HG03571 (cell line): ENCODE measurements around the gene ARHGAP12.
"Not testable (repeated sequence)": the region's sequence is repeated elsewhere in the genome, so short reads cannot be mapped to it uniquely, and the experiment has no call there.

Experiments used
- ATAC-seq: cut with Tn5 transposase; IDR thresholded peaks from one replicate; pipeline ENCODE4 v1.9.1; 2021; ENCODE audit not compliant: unreplicated experiment

ARHGAP12 gene

GRCh38 chr10:31927565-31927883 lies 1.1 kb downstream of the ARHGAP12 start:
- no peak for ATAC-seq

DNA sequence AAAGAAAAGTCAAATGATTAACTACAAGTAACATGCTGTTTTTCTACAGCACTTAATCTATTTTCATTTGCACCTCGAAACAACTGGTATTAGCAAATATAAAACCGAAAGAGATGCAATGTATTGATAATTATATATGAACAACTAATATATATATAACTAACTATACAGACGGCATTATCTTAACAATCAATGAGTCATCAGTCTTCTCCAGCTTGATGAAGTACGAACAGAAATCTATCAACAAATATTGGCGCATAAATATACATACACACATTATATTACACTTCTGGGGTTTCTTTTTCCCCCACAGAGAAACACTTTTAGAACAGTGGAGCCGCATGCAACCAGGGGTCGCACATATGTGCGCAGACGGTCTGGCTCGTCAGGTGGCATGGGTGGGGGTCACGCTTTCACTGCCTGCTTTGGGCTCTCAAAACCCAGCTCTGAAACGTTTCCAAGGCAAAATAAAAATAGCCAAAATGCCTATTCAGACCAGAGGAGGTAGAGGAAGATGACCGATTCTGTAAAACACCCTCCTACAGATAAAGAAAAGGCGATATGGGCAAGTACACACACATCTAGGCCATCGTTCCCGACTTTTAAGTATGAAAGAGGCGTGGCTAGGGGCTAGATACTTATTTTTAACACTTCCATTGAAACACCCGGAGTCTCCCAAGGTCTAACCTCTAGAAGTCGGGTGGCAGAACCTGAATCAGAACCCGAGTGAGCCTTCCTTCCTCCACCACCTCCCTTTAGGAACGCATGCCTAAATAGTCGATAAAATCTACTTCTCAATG lies 1.7 kb downstream of the ARHGAP12 start:
- ATAC-seq = no peak

- ATAC-seq = no peak
Observed at GRCh38 chr10:31926160-31926559, 2.5 kb downstream of the ARHGAP12 start.

DNA sequence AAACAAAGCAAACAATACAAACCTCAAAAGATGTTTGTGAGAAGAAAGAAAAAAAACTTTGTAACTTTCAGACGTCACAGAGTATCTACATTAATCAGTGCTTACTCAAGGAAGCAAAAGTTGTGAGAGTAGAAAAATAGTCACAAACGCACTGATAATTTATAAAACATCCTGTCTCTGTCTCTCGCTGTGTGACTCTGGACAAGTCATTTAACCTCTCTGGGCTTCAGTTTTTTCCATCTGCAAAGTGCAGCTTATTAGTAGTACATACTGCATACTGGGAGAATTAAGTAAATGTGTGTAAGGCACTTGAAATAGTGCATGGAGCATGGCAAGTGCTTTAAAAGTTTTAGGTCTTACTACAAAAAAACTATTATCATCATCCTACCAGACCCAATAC lies 3.8 kb downstream of the ARHGAP12 start:
- ATAC-seq = no peak

- ATAC-seq = no peak
Observed at GRCh38 chr10:31923389-31923788, 5.2 kb downstream of the ARHGAP12 start.

- ATAC-seq = peak; percentile 51
Observed at GRCh38 chr10:31921031-31921430, 7.6 kb downstream of the ARHGAP12 start.

DNA sequence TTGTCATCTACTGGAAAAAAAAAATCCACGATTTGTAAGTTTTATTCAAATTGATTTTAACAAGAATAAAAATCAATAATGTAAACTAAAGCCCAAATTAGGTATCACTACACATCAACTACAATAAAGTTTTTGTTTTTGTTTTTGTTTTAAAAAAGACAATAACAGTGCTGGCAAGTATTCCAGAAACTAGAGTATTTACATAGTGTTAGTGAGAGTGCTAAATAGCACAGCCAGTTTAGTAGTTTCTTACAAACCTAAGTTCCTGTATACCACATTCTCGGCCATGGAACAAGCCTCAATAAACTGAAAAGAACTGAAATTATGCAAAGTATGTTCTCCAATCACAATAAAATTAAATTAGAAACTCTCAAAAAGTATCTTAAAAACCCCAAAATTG lies 8.1 kb downstream of the ARHGAP12 start:
- ATAC-seq = peak; percentile 44

GRCh38 chr10:31918671-31919409 lies 9.8 kb downstream of the ARHGAP12 start:
- ATAC-seq = no peak

GRCh38 chr10:31914370-31914769 lies 14.3 kb downstream of the ARHGAP12 start:
- no peak for ATAC-seq

DNA sequence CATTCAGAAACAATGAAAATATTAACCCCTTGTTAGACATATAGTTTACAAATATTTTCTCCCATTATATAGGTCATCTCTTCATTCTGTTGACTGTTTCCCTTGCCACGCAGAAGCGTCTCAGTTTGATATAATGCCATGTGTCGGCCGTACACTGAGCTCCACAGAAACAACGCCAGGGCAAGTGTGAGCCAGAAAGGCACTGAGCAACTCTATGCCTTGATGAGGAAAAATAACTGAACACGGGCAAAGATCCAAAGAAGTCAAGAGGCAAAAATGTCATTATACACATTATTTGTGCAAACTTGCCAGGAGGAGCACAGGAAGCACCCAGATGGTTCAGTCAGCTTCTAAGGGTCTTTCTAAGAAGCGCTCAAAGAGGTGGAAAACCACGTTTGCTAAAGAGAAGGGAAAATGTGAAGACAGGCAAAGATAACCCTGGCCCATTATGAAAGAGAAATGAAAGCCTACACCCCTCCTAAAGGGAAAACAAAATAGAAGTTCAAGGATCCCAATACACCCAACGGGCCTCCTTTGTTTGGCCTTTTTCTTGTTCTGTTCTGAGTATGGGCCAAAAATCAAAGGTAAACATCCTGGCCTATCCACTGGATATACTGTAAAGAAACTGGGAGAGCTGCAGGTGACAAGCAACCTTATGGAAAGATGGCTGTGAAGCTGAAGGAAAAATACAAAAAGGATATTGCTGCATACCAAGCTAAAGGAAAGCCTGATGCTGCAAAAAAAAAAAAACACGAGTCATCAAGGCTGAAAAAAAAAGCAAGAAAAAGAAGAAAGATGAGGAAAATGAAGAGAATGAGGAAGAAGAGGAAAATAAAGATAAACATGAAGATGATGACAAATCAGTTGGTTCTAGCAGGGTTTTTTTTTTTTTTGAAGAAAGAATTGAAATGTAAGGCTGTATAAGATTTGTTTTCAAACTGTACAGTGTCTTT lies 15.5 kb downstream of the ARHGAP12 start:
- ATAC-seq = no peak

DNA sequence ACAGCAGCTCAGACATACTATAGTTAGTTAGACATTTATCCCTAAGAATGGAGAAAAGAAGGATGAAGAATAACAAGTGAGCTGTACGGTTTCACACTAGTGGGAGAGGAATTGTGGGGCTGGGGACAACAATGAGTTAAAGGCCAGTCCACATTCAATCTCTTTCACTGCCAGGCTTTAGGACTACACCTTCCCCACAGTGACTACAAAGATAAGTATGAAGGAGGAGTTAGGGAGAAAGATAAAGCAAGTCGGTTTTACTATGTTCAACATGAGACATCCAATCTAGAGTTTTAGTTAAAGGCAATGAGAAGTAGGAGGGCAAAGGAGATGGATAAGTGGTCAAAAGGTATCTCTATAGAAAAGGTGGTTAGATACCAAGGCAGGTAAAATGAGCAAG lies 16.3 kb downstream of the ARHGAP12 start:
- no peak for ATAC-seq

- no peak for ATAC-seq
Observed at GRCh38 chr10:31910016-31910415, 18.6 kb downstream of the ARHGAP12 start.

DNA sequence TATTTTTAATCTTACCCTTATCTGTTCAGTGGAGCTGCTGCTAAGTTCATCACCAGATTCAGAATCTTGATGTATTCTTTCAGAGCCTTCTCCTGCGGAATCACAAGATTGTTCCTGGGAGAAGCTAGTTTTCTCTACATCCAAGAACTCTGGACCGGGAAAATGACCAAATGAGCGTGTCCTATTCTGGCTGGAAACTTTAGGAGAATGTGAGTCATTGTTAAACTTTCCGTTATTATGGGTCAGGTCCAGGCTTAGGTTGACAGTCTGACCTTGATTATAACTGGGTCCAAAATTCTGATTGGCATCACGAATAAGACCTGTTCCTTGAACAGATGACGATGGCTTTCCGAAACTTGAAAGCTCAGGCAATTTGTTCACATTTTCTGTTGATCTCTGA lies 20.5 kb downstream of the ARHGAP12 start:
- no peak for ATAC-seq

- ATAC-seq = no peak
Observed at GRCh38 chr10:31906039-31906438, 22.6 kb downstream of the ARHGAP12 start.

- ATAC-seq = no peak
Observed at GRCh38 chr10:31905586-31905985, 23.0 kb downstream of the ARHGAP12 start.

DNA sequence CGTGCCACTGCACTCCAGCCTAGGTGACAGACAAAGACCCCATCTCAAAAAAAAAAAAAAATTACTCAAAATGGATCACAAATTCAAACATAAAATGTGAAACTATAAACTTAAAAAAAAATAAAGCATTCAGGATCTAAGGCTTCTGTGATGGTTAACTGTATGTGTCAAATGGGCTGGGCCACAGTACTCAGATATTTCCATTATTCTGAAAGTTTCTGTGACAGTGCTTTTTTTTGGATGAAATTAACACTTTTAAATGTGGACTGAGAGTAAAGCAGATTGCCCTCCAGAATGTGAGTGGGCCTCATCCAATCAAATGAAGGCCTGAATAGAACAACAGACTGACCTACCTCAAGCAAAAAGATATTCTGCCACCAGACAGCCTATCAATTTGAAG lies 26.0 kb downstream of the ARHGAP12 start:
- no peak for ATAC-seq

- ATAC-seq = no peak
Observed at GRCh38 chr10:31897506-31897905, 31.1 kb downstream of the ARHGAP12 start.

GRCh38 chr10:31896968-31897384 lies 31.7 kb downstream of the ARHGAP12 start:
- ATAC-seq = no peak

GRCh38 chr10:31895722-31896121 lies 32.9 kb downstream of the ARHGAP12 start:
- not testable (repeated sequence) for ATAC-seq

- ATAC-seq = no peak
Observed at GRCh38 chr10:31888442-31888841, 40.2 kb downstream of the ARHGAP12 start.

DNA sequence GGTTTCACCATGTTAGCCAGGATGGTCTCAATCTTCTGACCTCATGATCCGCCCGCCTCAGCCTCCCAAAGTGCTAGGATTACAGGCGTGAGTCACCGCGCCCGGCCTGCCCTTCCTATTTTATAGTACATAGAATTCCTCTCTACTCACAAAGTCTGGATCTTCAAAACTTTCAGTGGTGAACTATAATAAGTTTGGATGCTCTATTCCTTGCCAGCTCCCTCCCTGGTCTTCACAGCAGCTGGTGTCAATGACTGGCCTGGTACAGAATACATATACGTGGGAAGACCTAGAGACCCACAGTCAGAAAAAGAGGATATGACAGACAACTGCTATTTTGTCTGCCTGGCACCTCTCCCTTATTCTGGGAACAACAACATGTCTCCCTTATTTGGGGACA lies 40.8 kb downstream of the ARHGAP12 start:
- no peak for ATAC-seq
